CD4-positive, alpha-beta T cell treated with Interleukin-15 for 1 hour (primary cell): Measurements from ENCODE around the gene MAFG.

ENCODE experiments used
- DNase-seq: peaks from one replicate; pipeline ENCODE4 v3.0.0-alpha.2; 2020

MAFG gene

DNA sequence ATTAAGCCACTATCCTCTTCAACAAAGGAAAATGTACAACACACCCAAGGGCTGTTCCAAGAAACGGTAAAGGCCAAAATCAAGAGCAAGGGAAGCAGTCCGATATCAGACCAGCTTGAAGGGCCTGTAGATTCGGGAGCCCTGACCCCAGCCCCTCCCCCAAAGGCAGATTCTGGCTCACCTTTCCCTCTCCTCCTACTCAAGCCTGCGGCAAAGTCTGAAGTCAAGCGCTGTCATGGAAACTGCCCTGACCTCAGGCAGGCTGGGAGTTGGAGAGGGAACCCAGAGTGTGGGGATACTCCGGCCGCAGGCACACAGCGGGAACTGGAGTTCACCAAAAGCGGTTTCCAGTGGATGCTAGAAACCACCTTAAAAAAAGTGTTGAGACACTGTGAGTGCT, 37.9 kb downstream of the MAFG start:
- DNase-seq = no peak

DNA sequence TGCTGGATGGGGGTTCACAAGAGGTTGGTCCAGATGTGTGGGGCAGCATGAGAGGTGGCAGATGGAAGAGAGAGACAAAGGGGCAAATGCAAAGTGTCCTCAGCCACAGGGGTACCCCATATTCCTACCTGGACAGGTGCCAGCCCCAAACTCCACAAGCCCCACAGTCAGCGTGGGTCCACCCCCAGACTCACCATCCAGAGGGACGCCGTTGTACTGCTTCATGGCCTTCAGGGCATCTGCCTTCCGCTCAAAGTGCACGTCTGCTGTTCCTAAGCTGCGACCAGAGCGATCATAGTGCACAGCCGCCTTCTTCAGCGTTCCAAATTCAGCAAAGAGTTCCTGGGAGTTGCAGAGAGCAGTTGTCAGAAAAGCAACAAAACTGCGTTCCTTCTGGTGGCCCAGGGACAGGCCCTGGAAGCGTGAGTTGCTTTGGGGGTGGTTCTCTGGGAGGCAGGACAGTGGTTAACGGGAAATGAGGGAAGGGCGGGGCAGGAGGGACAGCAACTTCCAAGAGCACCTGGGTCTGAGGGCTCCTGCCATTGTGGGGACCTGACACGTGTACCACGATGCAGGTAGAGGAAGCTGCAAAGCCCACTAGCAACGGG, 38.4 kb downstream of the MAFG start:
- DNase-seq = no peak

- DNase-seq = no peak
Observed at GRCh38 chr17:81888105-81888987, 39.2 kb downstream of the MAFG start.

DNA sequence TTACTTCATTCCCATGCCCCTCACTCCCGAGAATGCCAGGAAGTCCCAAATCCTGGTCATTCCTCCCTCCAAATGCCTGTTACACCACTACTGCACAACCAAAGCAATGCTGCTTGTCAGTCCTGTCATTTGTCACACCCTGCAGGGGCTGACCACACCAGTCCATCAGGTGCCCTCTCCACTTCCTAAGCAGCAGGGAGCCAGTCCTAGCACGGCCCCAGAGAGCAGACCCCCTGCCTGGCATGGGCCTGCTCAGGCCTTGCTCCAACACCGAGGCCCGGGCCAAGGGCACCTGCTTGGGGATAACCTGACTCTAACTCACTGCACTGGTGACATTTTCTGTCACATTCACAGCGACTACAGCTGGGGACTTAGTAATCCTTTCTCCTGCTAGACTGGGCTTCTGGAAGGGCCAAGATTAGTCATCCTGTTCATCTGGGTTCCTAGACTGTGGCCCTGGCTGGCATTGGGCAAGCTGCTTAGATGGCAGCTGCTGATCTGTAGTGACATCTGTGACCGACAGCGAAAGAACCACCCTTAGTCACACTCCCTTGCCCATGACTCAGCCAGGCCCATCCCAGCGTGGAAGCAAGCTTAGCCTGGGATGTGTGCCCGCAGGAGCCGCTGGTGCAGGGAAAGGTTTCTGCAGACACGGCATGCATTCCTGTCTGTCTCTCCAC, 41.5 kb downstream of the MAFG start:
- DNase-seq = no peak

DNA sequence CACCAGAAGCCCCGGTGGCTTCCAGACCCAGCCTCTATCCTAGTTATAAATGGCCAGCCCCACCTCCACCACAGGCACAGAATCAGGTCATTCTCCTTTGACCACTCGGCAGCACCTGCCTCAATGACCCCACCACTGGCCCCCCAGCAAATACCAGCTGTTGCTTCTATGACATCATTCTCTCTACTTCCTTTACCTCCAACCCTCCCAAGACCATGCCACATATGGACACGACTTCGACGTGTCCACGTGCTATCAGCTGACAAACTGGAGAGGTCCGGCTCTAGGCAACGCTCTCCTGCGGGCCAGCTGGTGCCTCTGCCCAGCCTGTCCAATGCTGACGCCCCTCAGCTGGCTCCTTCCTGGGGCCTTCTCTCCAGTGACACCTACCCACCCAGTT, 42.1 kb downstream of the MAFG start:
- DNase-seq = no peak

- DNase-seq = no peak
Observed at GRCh38 chr17:81884968-81885367, 42.6 kb downstream of the MAFG start.

DNA sequence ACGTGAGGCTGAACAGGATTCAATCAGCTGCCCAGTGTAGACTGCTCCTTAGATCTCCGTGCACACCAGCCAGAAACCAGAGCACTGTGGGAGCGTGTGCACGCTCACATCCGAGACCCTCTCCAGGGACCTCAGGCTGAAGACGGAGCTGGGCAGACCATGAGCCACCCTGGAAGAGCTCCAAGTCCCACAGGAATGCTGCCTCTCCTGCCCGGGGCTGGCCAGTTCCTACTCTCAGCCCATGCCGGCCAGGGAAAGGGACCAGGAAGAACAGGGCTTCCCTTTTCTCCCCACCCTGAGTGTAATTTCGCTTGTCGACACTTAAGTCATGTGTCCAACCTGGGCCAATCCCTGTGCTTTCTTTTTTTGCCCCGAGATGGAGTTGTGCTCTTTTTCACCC, 43.0 kb downstream of the MAFG start:
- no peak for DNase-seq

GRCh38 chr17:81879121-81879520, 48.4 kb downstream of the MAFG start:
- DNase-seq = no peak

GRCh38 chr17:81878294-81878693, 49.2 kb downstream of the MAFG start:
- DNase-seq = no peak

- DNase-seq = no peak
Observed at GRCh38 chr17:81877569-81877968, 50.0 kb downstream of the MAFG start.

- DNase-seq = peak; percentile 95
Observed at GRCh38 chr17:81871387-81872230, 55.9 kb downstream of the MAFG start.

GRCh38 chr17:81870981-81871386, 56.6 kb downstream of the MAFG start, which contains the start of gene ARHGDIA:
TSS of gene ARHGDIA (minus strand) at chr17:81871337. CDS start at chr17:81869930, 1,407 bp downstream.
- no peak for DNase-seq

DNA sequence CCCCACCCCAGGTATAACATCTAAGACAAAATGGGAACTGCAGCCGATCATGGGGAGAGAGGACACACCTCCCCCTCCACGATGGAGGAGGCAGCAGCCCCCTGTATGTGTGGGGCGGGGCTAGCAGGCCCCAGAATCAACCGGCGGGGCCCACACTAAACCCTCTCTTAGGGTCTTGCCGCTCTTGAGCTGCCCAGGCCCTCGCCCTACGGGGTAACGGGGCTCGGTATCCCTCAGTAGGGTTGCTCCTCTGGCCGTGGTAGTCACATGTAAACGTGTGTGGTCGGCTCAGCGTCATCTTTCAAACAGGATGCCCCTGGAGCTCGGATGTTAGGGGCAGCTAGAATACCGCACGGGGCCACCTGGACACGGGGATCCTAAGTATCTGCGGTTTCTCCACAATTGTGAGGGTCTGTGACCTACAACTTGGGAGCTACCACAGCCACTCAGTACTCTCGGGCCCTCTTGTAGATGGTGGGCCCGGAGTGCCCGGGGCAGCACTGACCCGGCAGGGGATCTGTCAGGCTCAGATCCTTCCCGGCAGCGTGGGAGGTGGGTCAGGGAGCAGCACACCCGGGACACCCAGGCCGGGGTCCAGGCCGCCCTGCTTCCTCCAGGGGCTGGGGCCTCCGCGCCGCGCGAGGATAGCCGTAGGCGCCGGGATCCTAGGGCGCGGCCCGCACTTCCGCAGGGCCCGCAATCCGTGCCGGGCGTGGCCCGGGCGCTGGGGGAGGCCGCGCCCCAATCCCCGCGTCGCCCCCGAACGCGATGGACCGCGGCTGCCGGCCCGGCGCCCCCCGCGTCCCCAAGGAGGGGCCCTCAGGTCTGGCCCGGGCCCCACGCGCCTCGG, 57.2 kb downstream of the MAFG start:
- DNase-seq = peak; percentile 38

- no peak for DNase-seq
Observed at GRCh38 chr17:81869221-81870130, 58.1 kb downstream of the MAFG start.

GRCh38 chr17:81868674-81869220, 58.8 kb downstream of the MAFG start:
- DNase-seq = no peak
